SHP77 (cell line): ENCODE results near the gene CAPZA2.
"Not testable (repeated sequence)": the region's sequence is repeated elsewhere in the genome, so short reads cannot be mapped to it uniquely, and the experiment has no call there.

Experiments used
- DNase-seq, 2 experiments: peaks; one replicate each; lab custom pipeline; 2025; lab: John Stamatoyannopoulos, UW

The CAPZA2 gene

DNA sequence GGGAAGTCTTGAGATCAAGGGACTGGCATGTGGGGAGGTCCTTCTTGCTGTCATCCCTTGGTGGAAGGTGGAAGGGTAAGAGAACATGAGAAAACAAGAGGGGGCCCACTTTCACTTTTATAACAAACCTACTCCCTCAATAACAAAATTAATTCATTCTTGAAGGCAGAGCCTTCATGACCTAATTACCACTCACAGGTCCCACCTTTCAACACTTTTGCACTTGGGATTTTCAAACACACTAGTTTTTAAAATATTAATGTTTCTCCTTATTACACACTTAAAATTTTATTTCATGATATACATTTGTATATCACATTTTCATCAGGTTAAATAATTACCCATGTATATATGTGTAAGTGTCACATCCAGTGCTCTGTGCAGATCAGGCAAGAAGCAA is 93.0 kb downstream of the CAPZA2 start:
- DNase-seq, result no peak

GRCh38 chr7:116955801-116956476 is 93.6 kb downstream of the CAPZA2 start:
- DNase-seq, result no peak

DNA sequence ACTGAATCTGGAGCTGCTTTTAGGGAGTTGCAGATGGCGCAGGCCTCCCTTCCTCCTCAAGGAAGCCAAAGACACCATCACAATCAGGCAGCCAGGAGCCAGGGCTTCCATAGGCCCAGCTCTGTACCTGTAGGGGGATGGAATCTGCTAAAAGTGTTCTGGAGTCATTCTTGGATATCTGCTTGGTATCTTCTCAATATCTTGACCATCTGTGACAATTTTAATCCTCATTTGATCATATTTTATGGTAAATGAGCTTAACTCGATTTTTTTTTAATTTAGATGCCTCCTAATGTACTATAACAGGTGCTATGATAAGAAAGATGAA is 94.1 kb downstream of the CAPZA2 start:
- DNase-seq, result no peak

GRCh38 chr7:116957874-116958273 is 95.5 kb downstream of the CAPZA2 start:
- DNase-seq, result no peak

GRCh38 chr7:116961966-116962673 is 99.7 kb downstream of the CAPZA2 start:
- not testable (repeated sequence) for DNase-seq

GRCh38 chr7:116963234-116963633 is 100.8 kb downstream of the CAPZA2 start:
- DNase-seq, result no peak

GRCh38 chr7:116966601-116967000 is 104.2 kb downstream of the CAPZA2 start:
- DNase-seq, result no peak

DNA sequence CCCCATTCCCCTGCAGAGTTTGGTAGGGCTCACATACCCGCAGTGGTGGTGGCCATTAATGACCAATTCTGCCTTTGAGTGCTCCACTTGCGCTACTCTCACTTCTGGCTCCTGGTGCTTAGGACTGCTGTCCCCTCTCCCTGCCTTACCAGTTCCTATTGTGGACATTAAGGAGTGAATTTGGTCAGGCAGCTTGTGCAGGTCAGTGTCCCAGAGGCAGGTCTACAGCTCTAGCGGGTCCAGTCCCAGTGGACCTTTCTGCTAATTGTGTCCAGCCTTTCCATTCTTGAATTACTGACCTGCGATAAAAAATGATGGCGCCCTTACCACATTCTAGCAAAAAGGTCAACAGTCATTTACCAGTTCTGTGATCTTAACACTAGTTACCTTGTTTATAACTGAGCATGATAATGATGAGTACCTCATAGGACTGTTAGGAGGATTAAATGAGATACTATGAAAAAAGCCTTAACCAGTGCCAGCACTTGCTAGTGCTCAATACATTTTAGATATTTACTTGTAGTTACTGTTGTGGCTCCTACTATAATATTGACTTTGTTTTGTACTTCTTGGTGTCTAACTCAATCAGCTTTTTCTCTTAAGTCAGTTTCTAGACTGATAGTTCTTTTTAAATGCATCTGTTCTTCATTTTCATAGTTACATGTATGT is 105.0 kb downstream of the CAPZA2 start:
- DNase-seq, result no peak

DNA sequence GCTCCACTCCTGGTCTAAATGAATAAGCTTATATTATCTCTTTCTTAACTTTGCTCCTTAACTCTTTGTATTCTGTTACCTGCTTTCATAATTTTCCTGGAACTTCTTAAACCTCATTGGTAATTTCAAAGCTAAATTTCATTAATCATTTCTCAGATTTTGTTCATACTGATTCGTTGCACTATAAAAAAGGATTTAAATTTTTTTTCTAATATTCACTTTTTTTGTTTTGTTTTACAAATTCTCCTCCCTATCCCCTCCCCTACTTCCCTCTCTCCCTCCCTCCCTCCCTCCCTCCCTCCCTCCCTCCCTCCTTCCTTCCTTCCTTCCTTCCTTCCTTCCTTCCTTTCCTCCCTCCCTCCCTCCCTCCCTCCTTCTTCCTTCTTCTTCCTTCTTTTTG is 105.6 kb downstream of the CAPZA2 start:
- no peak for DNase-seq

DNA sequence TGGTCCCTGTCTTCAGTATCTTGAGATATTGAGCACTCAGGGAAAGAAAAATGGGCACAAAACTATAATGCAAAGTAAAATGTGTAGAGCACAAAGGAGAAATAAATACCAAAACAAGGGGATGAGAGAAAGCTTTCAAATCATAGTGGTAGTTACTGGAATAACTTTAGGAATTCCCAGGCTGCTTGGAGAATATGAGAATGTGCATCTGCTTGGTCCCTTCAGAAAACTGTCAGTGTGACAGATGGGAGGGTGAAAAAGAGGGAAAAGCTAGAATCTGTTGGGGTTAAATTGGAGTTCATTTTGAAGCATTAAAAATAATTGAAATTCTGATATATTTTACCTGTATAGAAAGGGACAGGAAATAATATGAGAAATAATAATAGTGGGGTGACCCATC is 106.2 kb downstream of the CAPZA2 start:
- DNase-seq, result no peak

- DNase-seq, result no peak
Observed at GRCh38 chr7:116969371-116969902, 107.0 kb downstream of the CAPZA2 start.

- DNase-seq, result no peak
Observed at GRCh38 chr7:116970238-116970910, 108.0 kb downstream of the CAPZA2 start.

GRCh38 chr7:116971153-116971552 is 108.8 kb downstream of the CAPZA2 start:
- not testable (repeated sequence) for DNase-seq
